Skin of body (tissue), 2 donors: Measurements from ENCODE around the gene CDH4. TPM values are rescaled to one million over a fixed set of nuclear protein-coding genes. Genes with fewer than 3 reads are reported as not detected.
"Not testable (repeated sequence)": the region's sequence is repeated elsewhere in the genome, so short reads cannot be mapped to it uniquely, and the experiment has no call there.

ENCODE experiments used
- DNase-seq: peaks from one replicate; lab custom pipeline; 2025; lab: John Stamatoyannopoulos, UW
- total RNA-seq: library from RNA; depleted of rRNA; stranded (reverse); fragments of >200 nt; gene quantifications from one replicate; pipeline ENCODE4 v1.2.3, GENCODE V29; 2014

CDH4 gene
- total RNA-seq, 1 donor from 2014 or later, result 0.10 TPM

- no peak for DNase-seq
Measured at GRCh38 chr20:61933951-61934715, 682.1 kb downstream of the CDH4 start.

GRCh38 chr20:61934716-61935530 lies 682.9 kb downstream of the CDH4 start:
- no peak for DNase-seq

- DNase-seq, result no peak
Measured at GRCh38 chr20:61935926-61936700, 684.1 kb downstream of the CDH4 start.

GRCh38 chr20:61936701-61937131 lies 684.7 kb downstream of the CDH4 start:
- no peak for DNase-seq

GRCh38 chr20:61937146-61937962 lies 685.3 kb downstream of the CDH4 start:
- no peak for DNase-seq

GRCh38 chr20:61937963-61938838 lies 686.1 kb downstream of the CDH4 start:
- no peak for DNase-seq

- no peak for DNase-seq
Measured at GRCh38 chr20:61938839-61939690, 687.0 kb downstream of the CDH4 start.

GRCh38 chr20:61939691-61940360 lies 687.8 kb downstream of the CDH4 start:
- DNase-seq, result no peak

- DNase-seq, result no peak
Measured at GRCh38 chr20:61940491-61940890, 688.4 kb downstream of the CDH4 start.

GRCh38 chr20:61940976-61941720 lies 689.1 kb downstream of the CDH4 start:
- no peak for DNase-seq

GRCh38 chr20:61941721-61942405 lies 689.8 kb downstream of the CDH4 start:
- DNase-seq, result no peak

GRCh38 chr20:61942526-61942925 lies 690.5 kb downstream of the CDH4 start:
- no peak for DNase-seq

GRCh38 chr20:61944967-61945366 lies 692.9 kb downstream of the CDH4 start:
- DNase-seq, result not testable (repeated sequence)

- DNase-seq, result not testable (repeated sequence)
Measured at GRCh38 chr20:61945495-61945894, 693.4 kb downstream of the CDH4 start.

- DNase-seq, result not testable (repeated sequence)
Measured at GRCh38 chr20:61948056-61948455, 696.0 kb downstream of the CDH4 start.

GRCh38 chr20:61948586-61949362 lies 696.7 kb downstream of the CDH4 start:
- DNase-seq, result no peak
